ENCODE measurements around the gene ACACA.

The ACACA gene

GRCh38 chr17:37292429-37293139, 114.1 kb downstream of the ACACA start:
- DNase-seq (ENCODE audit: low read depth): no peak

- DNase-seq (ENCODE audit: low read depth): no peak
Measured at GRCh38 chr17:37291351-37291750, 115.3 kb downstream of the ACACA start.

- DNase-seq (ENCODE audit: low read depth): no peak
Measured at GRCh38 chr17:37286430-37286829, 120.2 kb downstream of the ACACA start.

GRCh38 chr17:37284191-37284590, 122.4 kb downstream of the ACACA start:
- DNase-seq (ENCODE audit: low read depth): no peak

GRCh38 chr17:37283414-37283961, 123.1 kb downstream of the ACACA start:
- no peak for DNase-seq (ENCODE audit: low read depth)

- DNase-seq (ENCODE audit: low read depth): no peak
Measured at GRCh38 chr17:37280841-37281240, 125.8 kb downstream of the ACACA start.

- DNase-seq (ENCODE audit: low read depth): no peak
Measured at GRCh38 chr17:37278247-37278894, 128.3 kb downstream of the ACACA start.

GRCh38 chr17:37276475-37276874, 130.2 kb downstream of the ACACA start:
- DNase-seq (ENCODE audit: low read depth): no peak

- DNase-seq (ENCODE audit: low read depth): no peak
Measured at GRCh38 chr17:37274461-37274860, 132.2 kb downstream of the ACACA start.

- DNase-seq (ENCODE audit: low read depth): no peak
Measured at GRCh38 chr17:37273409-37274051, 133.1 kb downstream of the ACACA start.

GRCh38 chr17:37265446-37266173, 141.0 kb downstream of the ACACA start:
- DNase-seq (ENCODE audit: low read depth): no peak

GRCh38 chr17:37261286-37261685, 145.3 kb downstream of the ACACA start:
- no peak for DNase-seq (ENCODE audit: low read depth)

GRCh38 chr17:37259030-37259735, 147.5 kb downstream of the ACACA start:
- no peak for DNase-seq (ENCODE audit: low read depth)

GRCh38 chr17:37256627-37257026, 150.0 kb downstream of the ACACA start:
- DNase-seq (ENCODE audit: low read depth): no peak

- no peak for DNase-seq (ENCODE audit: low read depth)
Measured at GRCh38 chr17:37255432-37255831, 151.2 kb downstream of the ACACA start.

GRCh38 chr17:37247825-37248224, 158.8 kb downstream of the ACACA start:
- no peak for DNase-seq (ENCODE audit: low read depth)

GRCh38 chr17:37246085-37246484, 160.6 kb downstream of the ACACA start:
- DNase-seq (ENCODE audit: low read depth): no peak

GRCh38 chr17:37240381-37240780, 166.3 kb downstream of the ACACA start:
- no peak for DNase-seq (ENCODE audit: low read depth)

- DNase-seq (ENCODE audit: low read depth): no peak
Measured at GRCh38 chr17:37239690-37240334, 166.8 kb downstream of the ACACA start.

GRCh38 chr17:37234106-37234505, 172.5 kb downstream of the ACACA start:
- DNase-seq (ENCODE audit: low read depth): no peak

GRCh38 chr17:37233036-37233435, 173.6 kb downstream of the ACACA start:
- no peak for DNase-seq (ENCODE audit: low read depth)
